Measurements from ENCODE around the gene TMOD3.

The TMOD3 gene

DNA sequence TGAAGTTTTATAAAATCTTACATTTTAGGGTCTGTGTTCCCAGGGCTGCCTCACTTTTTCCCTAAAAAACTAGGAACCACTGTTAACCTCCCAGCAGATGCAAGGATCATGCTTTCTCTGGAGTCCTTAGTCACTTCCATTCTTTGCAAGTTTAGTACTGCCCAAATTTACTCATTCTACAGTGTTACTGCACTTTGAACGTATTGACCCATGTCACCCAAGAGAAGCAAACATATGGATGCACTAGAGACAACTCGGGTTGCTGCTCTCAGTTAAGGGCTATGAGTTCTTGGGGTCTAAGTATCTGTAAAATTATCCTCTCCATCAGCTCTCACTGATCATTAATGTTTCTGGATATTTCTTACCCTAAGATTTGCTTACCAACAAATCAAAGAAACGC, 83.1 kb downstream of the TMOD3 start:
- DNase-seq = no peak

DNA sequence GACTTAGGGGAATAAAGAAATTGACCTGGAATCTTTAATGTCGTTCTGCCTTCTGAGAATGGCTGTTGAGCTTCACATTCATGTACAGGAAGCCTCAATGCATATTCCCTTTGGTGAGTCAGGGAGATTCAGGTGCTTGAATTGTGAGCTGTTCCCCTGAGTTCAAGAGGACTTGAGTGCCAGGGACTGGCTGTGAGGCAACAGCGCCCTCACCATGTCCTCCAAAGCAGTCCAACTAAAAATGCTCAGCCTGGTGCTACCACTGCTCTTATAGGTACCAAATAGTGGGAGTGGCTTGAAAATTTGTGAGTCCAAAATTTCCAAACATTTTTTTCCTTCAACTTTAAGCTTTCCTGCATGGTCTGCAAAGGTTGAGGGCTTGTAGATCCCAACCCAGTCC, 88.0 kb downstream of the TMOD3 start:
- no peak for DNase-seq

DNA sequence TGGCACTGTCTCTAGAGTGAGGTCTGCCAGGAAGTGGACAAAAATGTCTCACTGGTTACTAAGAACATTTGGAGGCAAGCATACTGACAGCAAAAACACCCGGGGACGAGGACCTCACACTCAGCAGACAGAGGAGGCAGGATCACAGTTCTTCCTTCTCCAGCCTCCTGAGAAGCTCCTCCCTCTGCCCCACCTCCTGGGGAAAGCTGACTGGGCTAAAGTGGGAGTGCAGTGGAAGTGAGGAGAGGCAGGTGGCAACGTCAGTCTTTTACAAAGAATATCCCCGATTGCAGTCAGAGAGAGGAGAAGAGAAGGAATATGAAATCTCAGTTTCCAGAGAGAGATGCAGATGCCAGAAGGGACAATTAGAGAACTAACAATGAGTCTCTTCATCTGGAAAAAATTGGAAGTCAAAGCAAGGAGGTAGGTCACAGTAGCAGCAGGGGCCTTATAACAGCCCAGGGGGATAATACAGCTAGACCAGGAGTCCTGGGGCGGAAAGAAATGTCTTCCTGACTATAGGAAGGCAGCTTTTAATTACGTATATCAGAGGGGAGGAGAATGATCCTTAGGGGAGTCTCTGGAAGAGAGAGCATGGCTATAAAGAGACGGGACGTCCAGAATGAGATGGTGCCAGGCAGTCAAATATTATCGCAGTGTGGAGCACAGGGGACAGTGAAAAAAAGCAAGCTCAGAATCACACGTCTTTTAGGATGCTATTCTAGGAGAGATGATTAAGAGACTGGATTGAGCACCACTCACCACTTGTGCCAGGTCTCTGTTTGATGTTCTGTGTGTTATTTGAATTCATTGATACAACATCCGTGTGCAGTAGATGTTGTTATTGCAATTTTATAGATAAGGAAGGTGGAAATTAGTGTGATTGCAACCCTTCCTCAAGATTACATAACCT, 95.0 kb downstream of the TMOD3 start:
- DNase-seq = no peak

DNA sequence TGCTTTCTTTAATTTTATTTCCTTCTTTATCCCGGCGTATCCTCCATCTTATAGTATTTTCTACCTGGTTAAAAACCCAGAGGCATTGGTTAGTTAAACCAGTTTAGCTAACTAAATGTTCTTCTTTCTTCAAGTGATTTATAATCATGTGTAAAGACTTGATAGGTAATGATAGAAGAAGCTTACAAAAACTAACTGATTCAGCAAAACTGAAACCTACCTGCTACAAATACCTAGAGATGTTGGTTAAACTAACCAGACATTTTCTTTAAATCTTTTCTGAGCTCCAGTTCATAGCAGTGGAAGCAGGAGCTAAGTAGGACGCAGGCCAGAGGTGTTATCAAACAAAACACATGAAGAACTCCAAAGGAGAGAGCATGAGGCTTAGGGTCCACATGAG, 97.4 kb downstream of the TMOD3 start:
- no peak for DNase-seq

DNA sequence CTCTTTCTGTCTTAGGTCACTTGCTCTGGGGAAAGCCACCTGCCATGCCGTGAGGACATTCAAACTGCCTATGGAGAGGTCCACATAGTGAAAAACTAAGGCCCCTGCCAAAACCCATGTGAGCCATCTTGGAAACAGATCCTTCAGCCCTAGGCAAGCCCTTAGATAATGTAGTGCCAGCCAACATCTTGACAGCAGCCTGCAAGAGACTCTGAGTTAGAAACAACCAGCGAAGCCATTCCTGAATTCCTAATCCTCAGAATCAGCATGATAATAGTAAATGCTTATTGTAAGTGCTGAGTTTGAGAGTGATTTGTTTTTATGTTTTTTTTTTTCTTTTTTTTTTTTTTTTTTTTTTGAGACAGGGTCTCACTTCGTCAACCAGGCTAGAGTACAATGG, 101.6 kb downstream of the TMOD3 start:
- no peak for DNase-seq

DNA sequence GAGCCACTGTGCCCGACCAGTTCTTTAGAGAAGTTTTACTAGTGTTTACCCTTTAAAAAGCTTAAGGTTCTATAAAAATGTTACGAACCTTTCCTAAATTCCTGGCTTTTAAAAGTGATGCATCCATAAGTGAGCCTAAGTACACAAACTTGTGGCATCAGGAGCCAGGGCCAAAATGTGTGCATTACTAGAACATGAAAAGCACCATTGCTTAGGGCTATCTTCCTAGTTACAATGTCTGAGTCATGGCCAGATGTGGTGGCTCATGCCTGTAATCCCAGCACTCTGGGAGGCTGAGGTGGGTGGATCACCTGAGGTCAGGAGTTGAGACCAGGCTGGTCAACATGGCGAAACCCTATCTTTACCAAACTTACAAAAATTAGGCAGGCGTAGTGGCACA, 102.2 kb downstream of the TMOD3 start:
- DNase-seq = no peak

DNA sequence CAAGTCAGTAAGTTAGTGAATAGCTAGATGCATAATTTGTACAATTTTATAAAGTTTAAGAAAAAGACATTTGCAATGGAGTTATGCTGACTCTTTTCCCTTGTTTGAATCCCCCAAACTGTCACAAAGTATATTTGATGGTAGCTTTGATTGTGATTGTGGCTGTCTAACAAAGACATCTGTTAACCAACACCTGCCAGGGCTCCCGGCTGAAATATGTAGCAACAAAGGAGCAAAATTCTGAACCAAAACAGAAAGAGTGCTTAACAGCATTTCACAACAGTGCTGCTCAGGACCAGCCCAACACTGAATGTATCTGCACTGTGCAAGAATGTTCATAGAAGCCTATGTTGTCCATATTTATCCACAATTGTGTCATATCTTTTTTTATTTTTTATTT, 102.7 kb downstream of the TMOD3 start:
- no peak for DNase-seq

DNA sequence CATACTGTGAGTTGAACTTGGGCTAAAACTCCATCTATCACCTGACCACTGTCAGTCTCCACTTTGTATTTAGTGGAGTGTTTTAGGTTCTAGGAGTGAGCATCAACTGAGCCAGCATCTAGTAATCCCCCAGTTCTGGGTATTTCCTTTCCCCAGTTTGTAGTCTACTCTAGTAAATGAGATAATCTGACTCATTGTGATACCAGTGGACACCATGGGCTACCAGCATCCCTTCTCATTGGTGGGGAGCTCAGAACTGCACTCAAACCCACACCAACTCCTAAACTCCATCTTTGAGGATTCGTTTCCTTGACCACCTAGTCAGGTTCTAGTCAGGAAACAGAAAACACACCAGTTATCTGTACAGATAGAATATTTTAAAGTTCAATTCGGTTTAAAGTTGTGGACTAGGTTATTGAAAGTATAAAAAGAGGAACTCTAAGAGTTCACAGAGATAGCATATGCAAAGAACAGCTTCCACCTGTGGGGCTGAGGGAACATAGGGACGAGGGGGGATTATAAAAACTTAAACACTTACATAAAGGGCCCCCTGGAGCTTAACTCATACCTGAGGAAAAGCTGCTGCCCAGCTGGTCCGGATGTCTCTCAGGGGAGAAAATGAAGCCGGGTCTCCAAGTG, 106.1 kb downstream of the TMOD3 start:
- DNase-seq = no peak

DNA sequence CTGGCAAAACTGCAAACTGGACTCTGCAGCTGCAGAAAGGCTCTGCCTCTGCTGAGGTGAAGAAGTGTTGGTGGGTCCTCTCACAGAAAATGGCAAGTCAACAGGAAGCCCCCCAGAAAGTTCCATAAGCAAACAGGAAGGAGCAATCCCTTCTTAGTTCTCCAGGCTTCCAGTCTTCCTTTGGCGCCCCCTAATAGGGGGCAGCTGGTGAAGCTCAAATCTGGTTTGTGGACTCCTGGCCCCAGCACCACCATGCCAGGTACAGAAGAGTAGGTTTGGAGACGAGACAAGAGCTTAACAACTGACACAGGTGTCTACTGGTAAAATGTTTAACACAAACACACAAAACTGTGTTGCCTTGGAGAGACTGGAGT, 106.6 kb downstream of the TMOD3 start:
- DNase-seq = no peak

DNA sequence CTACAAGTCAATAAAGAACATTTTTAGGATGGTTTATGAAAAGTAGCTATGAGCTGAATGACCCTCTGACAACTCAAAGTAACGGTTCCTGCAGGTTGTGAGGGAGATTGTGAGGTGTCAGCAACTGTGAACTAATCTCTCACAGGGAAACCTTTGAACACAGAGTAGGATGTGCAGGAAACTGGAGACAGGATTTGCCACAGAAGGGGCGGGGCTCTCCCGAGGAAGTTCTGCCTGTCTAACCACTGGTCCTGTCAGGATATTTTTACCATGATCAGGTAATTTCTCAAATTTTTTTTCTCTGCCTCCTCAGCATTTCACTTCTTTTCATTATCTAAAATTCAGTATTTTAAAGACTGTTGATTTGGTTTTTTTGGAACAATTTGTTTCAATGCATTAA, 108.8 kb downstream of the TMOD3 start:
- no peak for DNase-seq

DNA sequence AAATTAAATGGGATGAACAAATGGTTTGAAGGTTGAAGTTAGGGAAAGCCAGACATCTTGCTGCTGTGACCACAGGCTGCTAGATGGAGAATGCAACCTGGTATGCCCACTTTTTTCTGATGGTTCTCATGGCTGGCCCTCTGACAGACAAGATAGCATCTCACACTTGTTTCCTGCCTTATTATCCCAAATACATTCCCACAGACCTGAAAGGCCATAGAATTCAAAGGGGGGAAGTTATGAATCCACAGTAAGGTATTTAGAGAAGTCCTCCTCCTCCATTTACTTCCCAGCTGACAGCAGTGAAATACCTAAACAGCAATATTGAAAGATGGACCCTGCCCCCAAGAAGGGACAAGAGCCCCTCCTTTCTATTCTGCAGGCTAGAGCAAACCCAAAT, 109.8 kb downstream of the TMOD3 start:
- DNase-seq = no peak

DNA sequence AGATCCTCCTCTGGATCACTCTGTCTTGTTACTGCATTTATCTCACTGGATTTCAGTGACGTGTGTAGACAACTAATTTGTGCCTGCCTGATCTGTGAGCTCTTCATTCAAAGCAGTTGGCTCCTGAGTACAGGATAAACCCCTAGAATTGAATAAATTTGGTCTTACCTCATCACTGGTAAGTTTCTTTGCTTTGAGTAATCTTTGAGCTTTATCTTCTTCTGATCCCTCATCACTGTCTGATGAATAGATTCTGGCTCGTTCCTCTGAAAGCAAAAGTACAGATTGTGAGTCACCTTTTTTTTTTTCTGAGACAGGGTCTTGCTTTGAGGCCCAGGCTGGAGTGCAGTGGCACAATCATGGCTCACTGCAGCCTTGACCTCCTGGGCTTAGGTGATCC, 117.7 kb downstream of the TMOD3 start:
- no peak for DNase-seq

DNA sequence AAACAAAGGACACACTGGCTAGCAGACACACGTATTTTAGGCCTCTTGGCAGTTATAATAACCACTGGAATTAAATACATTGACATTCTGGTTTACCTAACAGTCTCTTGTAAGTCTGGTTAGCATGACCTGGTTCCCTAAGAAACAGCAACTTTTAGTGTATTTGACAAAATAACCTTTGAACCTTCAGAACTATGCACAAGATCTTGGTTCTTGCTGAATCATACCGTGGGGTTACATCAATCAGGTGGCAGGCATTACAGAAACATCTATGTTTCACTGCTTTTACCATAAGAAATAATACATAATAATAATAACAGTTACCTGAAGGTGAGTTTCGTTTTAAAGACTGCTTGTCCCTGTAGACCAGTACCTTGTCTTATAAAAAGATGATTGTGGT, 123.4 kb downstream of the TMOD3 start:
- DNase-seq = no peak

DNA sequence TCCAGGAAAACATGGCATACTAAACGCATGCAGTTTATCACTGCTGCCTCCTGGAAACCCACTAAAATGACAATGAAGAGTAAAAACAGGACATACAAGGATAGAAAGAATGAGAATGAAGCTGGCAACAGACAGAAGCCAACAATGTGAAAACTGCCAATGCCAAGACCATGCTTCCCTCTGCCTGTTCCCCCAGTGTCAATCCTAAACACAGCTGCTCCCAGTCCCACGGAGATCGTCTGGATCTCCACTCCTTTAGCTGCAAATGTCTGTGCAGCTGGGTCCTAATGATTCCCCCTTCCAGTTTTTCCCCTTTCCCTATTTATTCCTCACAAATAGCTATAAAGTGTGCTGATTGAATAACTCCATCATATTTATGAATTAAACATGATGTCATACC, 126.1 kb downstream of the TMOD3 start:
- DNase-seq = no peak

All from suppressor macrophage treated with lipopolysaccharide for 4 hours (primary cell).